Liver (tissue), 3 donors: ENCODE data around the gene FER.

Experiments used
- FOXA1 ChIP-seq: IDR thresholded peaks from 2 replicates; pipeline ENCODE4 v1.6.1; 2016; ENCODE audit warnings: antibody characterized with exemption
- FOXA2 ChIP-seq: IDR thresholded peaks from 2 replicates; pipeline ENCODE4 v1.6.1; 2016; ENCODE audit warnings: antibody characterized with exemption
- GABPA ChIP-seq, 2 donors: IDR thresholded peaks in 1 of 2; conservative IDR thresholded peaks in 1 of 2; 2 replicates each; pipeline ENCODE4 v1.6.1; 2016; ENCODE audit warnings: antibody characterized with exemption in 2 of 2, mild to moderate bottlenecking in 1 of 2, moderate library complexity in 1 of 2
- HNF4A ChIP-seq, 2 donors: conservative IDR thresholded peaks; 2 replicates each; pipeline ENCODE4 v1.6.1; 2016; ENCODE audit warnings: antibody characterized with exemption in 2 of 2, mild to moderate bottlenecking in 2 of 2
- RAD21 ChIP-seq, 2 donors: IDR thresholded peaks; 2 replicates each; pipeline ENCODE4 v1.6.1; 2016; ENCODE audit warnings: antibody characterized with exemption in 2 of 2, mild to moderate bottlenecking in 2 of 2
- RXRA ChIP-seq, 2 donors: IDR thresholded peaks; 2 replicates each; pipeline ENCODE4 v1.6.1; 2017 to 2018; ENCODE audit warnings: antibody characterized with exemption in 2 of 2, mild to moderate bottlenecking in 1 of 2
- SP1 ChIP-seq: IDR thresholded peaks from 2 replicates; pipeline ENCODE4 v1.6.1; 2018; ENCODE audit warnings: antibody characterized with exemption, mild to moderate bottlenecking
- TAF1 ChIP-seq: conservative IDR thresholded peaks from 2 replicates; pipeline ENCODE4 v1.6.1; 2016; ENCODE audit warnings: antibody characterized with exemption, mild to moderate bottlenecking
- YY1 ChIP-seq: IDR thresholded peaks from 2 replicates; pipeline ENCODE4 v1.6.1; 2016; ENCODE audit warnings: antibody characterized with exemption, mild to moderate bottlenecking
- TF ChIP-seq, protein P1 (sequence below): fragments of 150-350 bp; IDR thresholded peaks from 2 replicates; pipeline ENCODE4 v1.5.1; 2017; ENCODE audit warnings: improper control_type of control experiment, low read depth, low read length; ENCODE audit not compliant: missing input control
- TF ChIP-seq, protein P2 (sequence below): IDR thresholded peaks from 2 replicates; pipeline ENCODE4 v1.6.1; 2016; ENCODE audit warnings: antibody characterized with exemption
- TF ChIP-seq, protein P3 (sequence below): IDR thresholded peaks from 2 replicates; pipeline ENCODE4 v1.6.1; 2016; ENCODE audit warnings: antibody characterized with exemption, mild to moderate bottlenecking
- TF ChIP-seq, protein P4 (sequence below): IDR thresholded peaks from 2 replicates; pipeline ENCODE4 v1.6.1; 2016; ENCODE audit warnings: antibody characterized with exemption
- donor health status: healthy.
- donor health status: healthy.

DNA sequence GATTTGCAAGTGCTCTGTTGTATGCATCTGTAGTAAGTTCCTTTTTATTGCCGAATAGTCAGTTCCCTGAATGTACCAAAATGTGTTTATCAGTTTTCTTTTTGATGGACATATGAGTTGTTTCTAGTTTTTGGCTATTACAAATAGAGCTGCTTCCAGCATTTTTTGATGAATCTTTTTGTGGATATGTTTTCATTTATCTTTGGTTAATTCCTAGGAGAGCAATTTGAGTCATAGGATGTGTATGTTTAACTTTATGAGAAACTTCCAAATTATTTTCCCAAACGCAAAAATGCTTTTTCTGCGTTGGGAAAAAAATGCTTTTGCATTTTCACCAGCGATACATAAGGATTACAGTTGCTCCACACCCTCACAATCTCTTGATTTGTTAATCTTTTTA, 287.7 kb downstream of the FER start:
- TF ChIP-seq, protein P1, sequence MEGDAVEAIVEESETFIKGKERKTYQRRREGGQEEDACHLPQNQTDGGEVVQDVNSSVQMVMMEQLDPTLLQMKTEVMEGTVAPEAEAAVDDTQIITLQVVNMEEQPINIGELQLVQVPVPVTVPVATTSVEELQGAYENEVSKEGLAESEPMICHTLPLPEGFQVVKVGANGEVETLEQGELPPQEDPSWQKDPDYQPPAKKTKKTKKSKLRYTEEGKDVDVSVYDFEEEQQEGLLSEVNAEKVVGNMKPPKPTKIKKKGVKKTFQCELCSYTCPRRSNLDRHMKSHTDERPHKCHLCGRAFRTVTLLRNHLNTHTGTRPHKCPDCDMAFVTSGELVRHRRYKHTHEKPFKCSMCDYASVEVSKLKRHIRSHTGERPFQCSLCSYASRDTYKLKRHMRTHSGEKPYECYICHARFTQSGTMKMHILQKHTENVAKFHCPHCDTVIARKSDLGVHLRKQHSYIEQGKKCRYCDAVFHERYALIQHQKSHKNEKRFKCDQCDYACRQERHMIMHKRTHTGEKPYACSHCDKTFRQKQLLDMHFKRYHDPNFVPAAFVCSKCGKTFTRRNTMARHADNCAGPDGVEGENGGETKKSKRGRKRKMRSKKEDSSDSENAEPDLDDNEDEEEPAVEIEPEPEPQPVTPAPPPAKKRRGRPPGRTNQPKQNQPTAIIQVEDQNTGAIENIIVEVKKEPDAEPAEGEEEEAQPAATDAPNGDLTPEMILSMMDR = no peak
- TF ChIP-seq SP1 (no peak), FOXA2 (no peak), GABPA (IDR thresholded peaks at IDR 0.05 in 1 of 2, conservative IDR thresholded peaks at IDR 0.05 in 1 of 2) (no peak), TAF1 (no peak), HNF4A (conservative IDR thresholded peaks at IDR 0.05) (no peak), YY1 (no peak), FOXA1 (no peak), RAD21 (IDR thresholded peaks at IDR 0.05) (no peak), RXRA (IDR thresholded peaks at IDR 0.05) (no peak)
- TF ChIP-seq, protein P2, sequence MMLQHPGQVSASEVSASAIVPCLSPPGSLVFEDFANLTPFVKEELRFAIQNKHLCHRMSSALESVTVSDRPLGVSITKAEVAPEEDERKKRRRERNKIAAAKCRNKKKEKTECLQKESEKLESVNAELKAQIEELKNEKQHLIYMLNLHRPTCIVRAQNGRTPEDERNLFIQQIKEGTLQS = no peak
- TF ChIP-seq, protein P3, sequence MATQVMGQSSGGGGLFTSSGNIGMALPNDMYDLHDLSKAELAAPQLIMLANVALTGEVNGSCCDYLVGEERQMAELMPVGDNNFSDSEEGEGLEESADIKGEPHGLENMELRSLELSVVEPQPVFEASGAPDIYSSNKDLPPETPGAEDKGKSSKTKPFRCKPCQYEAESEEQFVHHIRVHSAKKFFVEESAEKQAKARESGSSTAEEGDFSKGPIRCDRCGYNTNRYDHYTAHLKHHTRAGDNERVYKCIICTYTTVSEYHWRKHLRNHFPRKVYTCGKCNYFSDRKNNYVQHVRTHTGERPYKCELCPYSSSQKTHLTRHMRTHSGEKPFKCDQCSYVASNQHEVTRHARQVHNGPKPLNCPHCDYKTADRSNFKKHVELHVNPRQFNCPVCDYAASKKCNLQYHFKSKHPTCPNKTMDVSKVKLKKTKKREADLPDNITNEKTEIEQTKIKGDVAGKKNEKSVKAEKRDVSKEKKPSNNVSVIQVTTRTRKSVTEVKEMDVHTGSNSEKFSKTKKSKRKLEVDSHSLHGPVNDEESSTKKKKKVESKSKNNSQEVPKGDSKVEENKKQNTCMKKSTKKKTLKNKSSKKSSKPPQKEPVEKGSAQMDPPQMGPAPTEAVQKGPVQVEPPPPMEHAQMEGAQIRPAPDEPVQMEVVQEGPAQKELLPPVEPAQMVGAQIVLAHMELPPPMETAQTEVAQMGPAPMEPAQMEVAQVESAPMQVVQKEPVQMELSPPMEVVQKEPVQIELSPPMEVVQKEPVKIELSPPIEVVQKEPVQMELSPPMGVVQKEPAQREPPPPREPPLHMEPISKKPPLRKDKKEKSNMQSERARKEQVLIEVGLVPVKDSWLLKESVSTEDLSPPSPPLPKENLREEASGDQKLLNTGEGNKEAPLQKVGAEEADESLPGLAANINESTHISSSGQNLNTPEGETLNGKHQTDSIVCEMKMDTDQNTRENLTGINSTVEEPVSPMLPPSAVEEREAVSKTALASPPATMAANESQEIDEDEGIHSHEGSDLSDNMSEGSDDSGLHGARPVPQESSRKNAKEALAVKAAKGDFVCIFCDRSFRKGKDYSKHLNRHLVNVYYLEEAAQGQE = no peak
- TF ChIP-seq, protein P4, sequence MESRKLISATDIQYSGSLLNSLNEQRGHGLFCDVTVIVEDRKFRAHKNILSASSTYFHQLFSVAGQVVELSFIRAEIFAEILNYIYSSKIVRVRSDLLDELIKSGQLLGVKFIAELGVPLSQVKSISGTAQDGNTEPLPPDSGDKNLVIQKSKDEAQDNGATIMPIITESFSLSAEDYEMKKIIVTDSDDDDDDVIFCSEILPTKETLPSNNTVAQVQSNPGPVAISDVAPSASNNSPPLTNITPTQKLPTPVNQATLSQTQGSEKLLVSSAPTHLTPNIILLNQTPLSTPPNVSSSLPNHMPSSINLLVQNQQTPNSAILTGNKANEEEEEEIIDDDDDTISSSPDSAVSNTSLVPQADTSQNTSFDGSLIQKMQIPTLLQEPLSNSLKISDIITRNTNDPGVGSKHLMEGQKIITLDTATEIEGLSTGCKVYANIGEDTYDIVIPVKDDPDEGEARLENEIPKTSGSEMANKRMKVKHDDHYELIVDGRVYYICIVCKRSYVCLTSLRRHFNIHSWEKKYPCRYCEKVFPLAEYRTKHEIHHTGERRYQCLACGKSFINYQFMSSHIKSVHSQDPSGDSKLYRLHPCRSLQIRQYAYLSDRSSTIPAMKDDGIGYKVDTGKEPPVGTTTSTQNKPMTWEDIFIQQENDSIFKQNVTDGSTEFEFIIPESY = no peak
